ENCODE results near the gene AGAP6.
"Not testable (repeated sequence)": the region's sequence is repeated elsewhere in the genome, so short reads cannot be mapped to it uniquely, and the experiment has no call there.

The AGAP6 gene

DNA sequence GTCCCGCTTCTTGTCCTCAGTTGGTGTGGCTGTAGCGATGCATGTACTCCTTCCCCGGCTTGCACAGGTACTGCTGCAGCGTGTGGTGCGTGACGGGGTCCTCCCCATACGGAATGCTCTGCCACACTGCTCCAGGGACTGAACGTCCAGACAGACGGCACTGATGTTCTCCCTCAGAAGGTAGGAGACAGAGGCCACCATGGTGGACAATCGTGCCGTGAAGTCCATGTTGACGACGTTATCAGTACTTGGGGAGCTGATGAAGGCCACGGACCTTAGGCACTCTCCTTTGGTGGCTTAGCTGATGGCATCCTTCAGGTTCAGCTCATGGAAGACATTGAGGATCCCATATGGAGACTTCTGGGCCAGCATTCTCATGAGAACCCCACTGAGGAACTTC, 37.4 kb downstream of the AGAP6 start:
- no peak for DNase-seq

DNA sequence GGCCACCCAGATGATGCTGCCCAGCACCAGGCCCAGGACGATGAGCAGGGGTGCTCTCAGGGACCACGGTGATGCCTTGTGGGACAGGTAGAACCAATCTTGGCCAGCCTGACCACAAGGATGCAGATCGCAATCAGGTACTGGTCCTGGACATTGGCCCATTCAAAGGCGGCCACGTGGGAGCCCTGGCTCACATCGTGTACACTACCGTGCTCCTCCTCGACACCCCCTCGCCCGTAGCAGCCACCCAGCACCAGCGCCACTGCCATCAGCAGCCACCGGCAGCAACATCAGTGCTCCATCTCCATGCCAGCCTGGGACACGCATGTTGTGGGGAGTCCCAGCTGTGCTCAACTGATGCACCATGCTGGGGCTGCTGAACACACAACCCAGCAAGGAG, 39.0 kb downstream of the AGAP6 start:
- no peak for DNase-seq

GRCh38 chr10:50033481-50033880, 45.3 kb downstream of the AGAP6 start:
- DNase-seq = no peak

DNA sequence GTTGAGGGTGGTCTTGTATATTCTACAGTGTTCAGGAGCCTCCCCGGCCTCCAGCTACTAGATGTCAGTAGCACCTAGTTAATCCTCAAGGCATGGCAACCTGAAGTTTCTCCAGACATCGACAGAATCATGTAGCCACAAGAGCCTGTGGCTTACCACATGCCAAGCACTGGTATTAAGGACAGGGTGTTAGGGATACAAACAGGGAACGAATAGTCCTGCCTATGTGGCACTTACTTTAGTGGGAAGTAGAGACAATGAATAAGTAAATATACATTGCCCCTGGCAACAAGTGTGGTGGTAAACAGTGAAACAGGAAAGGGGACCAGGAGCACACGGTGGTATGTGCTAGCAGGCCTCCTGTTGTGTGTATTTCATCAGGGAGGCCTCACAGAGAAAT, 47.1 kb downstream of the AGAP6 start:
- DNase-seq = not testable (repeated sequence)

DNA sequence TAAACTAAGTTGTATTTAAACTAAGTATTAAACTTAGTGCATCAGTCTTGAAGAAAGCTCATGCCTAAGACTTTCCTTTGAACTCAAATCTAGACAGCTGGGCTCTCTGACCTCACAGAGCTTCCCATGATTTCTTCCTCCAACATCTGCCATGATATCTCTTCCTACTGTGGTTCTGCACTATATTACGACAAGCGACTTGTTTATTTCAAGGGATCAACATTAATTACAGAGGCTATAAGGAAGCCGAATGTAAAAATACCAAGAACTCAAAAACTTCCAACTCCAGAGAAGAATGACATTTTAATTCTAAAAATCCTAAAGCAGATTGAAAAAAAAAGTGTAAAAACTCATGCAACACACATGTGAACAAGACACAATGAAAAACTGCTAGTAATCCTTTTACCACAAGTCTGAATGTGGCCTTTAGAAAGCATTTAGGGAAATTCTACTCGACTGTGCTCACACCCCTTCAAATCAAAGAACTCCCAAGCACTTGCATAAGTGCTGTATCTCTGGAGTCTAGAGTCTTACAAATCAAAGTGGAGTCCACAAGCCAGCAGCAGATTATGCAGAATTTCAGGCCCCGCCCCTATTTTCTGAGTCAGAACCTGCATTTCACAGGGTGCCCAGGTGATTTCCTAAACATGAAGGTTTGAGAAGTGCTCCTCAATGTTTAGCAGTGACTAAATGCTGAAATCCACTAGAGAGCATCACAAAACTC, 56.9 kb downstream of the AGAP6 start:
- DNase-seq = no peak

DNA sequence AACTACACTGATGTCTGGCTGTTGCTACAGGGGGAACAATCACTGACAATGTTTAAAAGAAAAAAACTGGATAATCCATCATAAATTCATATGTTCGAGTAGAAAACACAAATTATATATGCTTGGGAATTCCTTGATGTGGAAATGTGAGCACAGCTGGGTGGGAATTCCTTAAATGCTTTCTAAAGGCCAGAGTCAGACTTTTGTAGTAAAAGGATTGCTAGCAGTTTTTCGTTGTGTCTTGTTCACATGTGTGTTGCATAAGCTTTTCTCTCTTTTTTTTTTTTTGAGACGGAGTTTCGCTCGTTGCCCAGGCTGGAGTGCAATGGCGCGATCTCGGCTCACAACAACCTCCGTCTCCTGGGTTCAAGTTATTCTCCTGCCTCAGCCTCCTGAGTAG, 58.3 kb downstream of the AGAP6 start:
- DNase-seq = not testable (repeated sequence)

DNA sequence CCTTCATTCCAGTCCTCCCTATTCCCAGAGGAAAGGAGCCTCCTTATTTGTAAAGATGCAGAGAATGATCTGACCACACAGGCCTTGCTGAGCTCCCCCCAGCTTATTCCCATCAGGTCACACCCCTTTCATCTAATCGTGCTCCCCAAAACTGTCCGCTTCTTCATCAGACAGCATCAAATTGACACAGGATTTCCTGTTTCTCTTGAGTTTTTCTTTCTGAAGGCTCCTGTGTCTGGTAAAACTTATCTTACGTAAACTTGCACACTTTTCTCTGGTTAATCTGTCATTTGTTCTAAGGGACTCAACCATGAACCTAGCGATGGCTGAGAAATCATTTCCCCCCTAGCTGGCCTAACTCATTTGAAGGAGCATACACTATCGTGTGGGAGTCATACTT, 59.4 kb downstream of the AGAP6 start:
- DNase-seq = not testable (repeated sequence)

- not testable (repeated sequence) for DNase-seq
Measured at GRCh38 chr10:50051995-50052660, 63.9 kb downstream of the AGAP6 start.

DNA sequence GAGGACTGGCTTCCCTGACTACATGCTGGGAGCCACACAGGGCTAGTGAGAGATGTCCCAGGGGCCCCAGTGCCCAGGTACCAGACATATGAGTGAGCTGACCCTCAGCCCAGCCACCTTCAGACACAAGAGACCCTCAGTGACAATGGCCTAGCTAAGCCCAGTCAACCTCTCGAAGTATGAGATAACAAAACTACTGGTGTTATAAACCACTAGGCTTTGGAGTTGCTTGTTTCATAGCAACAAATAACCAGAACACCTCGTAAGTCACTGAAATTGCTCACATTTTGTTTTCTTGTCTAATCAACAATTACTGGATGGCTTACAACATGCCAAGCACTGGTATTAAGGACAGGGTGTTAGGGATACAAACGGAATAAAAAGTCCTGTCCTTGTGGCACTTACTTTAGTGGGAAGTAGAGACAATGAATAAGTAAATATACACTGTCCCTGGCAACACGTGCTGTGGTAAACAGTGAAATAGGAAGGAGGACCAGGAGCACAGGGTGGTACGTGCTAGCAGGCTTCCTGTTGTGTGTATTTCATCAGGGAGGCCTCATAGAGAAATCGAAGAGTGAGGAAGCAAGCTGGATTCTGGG, 64.7 kb downstream of the AGAP6 start:
- DNase-seq = not testable (repeated sequence)

- DNase-seq = not testable (repeated sequence)
Measured at GRCh38 chr10:50055494-50056292, 67.5 kb downstream of the AGAP6 start.

GRCh38 chr10:50056654-50057053, 68.4 kb downstream of the AGAP6 start:
- DNase-seq = not testable (repeated sequence)

DNA sequence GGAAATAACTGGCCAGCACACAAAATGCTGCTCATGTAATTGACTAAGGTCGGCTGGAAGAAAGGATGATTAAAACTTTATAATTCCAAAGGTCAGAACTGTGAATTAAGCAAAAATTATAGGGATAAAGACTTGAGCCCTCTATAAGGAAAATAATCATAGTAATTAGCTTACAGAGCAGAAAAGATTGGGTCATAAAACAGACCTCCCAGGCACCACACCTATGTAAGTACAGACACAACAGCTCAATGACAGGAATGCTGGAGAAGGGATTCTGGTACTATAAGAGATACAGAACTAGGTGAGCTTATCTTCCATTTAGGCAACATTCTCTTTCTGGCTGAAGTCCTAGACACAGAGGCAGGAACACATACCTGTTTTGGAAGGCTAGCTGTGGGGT, 70.5 kb downstream of the AGAP6 start:
- DNase-seq = not testable (repeated sequence)

- DNase-seq = not testable (repeated sequence)
Measured at GRCh38 chr10:50059946-50060345, 71.7 kb downstream of the AGAP6 start.

Measured in activated CD4-positive, CD25-positive, alpha-beta regulatory T cell treated with anti-CD3 and anti-CD28 coated beads, Interleukin-2, amount 50 U/mL, for 72 hours (primary cell).